SK-N-MC (cell line): ENCODE measurements around the gene PPCDC.

Experiments used
- DNase-seq: peaks from one replicate; pipeline ENCODE4 v3.0.0-alpha.2; 2011; ENCODE audit warnings: low read depth, low spot score
- H3K27ac ChIP-seq: fragments of 200-600 bp; sonication (generic); 2 replicates; pipeline ENCODE4 v1.5.1; 2016; ENCODE audit warnings: mixed run types
- H3K36me3 ChIP-seq: fragments of 200-600 bp; sonication (generic); 2 replicates; pipeline ENCODE4 v1.6.1; 2017; ENCODE audit warnings: antibody characterized with exemption, low read length, mixed read lengths; ENCODE audit not compliant: insufficient read depth
- H3K4me3 ChIP-seq: fragments of 200-600 bp; sonication (generic); 2 replicates; pipeline ENCODE4 v1.5.1; 2016
- H3K9ac ChIP-seq: fragments of 200-600 bp; sonication (generic); 2 replicates; pipeline ENCODE4 v1.8.0; 2017; ENCODE audit warnings: mixed run types, mixed read lengths; ENCODE audit not compliant: insufficient read length
- H3K9me3 ChIP-seq: fragments of 200-600 bp; sonication (generic); 2 replicates; pipeline ENCODE4 v1.6.1; 2017; ENCODE audit warnings: low read depth, mild to moderate bottlenecking, antibody characterized with exemption, low read length, moderate library complexity, mixed read lengths
- EZH2 ChIP-seq: fragments of 200-600 bp; sonication (generic); IDR thresholded peaks from one replicate; pipeline ENCODE4 v1.6.1; 2017; ENCODE audit warnings: antibody characterized with exemption
- FOXP2 ChIP-seq: optimal IDR thresholded peaks from 2 replicates; pipeline ENCODE3; 2011; ENCODE audit warnings: mild to moderate bottlenecking, moderate library complexity; ENCODE audit not compliant: insufficient read depth; ENCODE audit errors: extremely low read length, control extremely low read depth
- POLR2AphosphoS5 ChIP-seq: IDR thresholded peaks from 2 replicates; pipeline ENCODE4 v1.6.1; 2012; ENCODE audit warnings: mild to moderate bottlenecking, low read depth, low read length, borderline replicate concordance

The PPCDC gene

DNA sequence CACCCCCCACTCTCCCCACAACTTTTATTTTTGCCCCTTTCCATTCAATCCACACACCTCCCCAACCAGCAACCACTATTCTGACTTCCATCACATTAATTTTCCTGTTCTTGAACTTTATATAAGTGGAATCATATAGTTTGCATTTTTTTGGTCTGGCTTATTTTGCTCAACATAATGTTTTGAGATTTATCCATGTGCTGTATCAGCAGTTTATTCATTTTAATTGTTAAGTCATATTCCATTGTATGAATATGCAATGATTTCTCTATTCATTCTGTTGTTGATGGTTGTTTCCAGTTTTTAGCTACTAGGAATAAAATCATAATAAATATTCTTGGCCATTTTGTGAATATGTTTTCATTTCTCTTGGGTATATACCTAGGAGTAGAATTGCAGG, 33.9 kb upstream of the PPCDC start:
- Histone ChIP-seq H3K9ac (no peak overlapping the region), H3K9me3 (no peaks in the 10 kb centered on the region), H3K4me3 (no peak overlapping the region), H3K36me3 (no peaks in the 10 kb centered on the region), H3K27ac (no peak overlapping the region)
- no peak for TF ChIP-seq POLR2AphosphoS5
- no peak for TF ChIP-seq FOXP2
- no peak for TF ChIP-seq EZH2
- DNase-seq = no peak

DNA sequence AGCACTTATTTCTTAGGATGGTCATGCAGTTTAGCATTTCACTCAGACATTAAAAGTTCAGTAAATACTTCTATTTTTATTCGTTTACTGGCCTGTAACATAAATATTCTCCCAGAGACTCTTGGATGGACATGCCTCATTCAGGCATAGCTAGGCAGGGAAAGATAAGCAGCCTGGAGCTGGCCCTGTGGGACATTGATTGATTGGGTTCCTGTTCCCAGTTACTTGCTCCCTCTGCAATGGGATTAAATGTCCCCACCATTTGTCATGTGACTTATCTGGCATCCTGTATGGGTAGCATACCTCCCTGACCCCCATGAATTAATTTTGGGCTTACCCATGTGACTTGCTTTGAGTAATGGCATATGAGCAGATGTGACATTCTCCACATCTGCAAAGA, 30.8 kb upstream of the PPCDC start:
- H3K9ac ChIP-seq = no peak overlapping the region
- H3K27ac ChIP-seq = no peak overlapping the region
- no peak for DNase-seq
- TF ChIP-seq POLR2AphosphoS5 (no peak), FOXP2 (no peak)
- H3K9me3 ChIP-seq = no peaks in the 10 kb centered on the region
- H3K36me3 ChIP-seq = no peaks in the 10 kb centered on the region
- H3K4me3 ChIP-seq = no peak overlapping the region

DNA sequence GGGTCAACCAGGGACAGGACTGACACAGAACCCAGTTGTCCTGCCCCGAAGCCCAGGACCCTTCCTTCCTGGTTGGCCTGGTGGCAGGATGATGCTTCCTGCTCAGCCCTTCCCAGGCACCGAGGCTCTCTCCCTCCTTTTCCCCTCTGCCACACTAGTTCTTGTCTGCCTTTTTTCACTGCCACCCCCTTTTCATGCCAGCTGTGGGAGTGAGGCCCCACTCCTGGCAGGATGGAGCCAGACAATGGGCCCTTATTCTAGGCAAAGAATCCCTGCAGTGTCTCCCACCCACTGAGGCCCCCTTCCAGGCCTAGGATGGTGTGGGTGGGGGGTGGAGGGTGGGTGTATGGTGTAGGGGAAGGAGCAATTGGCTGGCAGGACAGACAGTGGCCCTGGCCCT, 29.2 kb upstream of the PPCDC start:
- no peak overlapping the region for H3K4me3 ChIP-seq
- no peaks in the 10 kb centered on the region for H3K9me3 ChIP-seq
- no peak overlapping the region for H3K9ac ChIP-seq
- H3K36me3 ChIP-seq = no peaks in the 10 kb centered on the region
- TF ChIP-seq POLR2AphosphoS5 (no peak), FOXP2 (no peak), EZH2 (no peak)
- DNase-seq = no peak
- H3K27ac ChIP-seq = no peak overlapping the region

DNA sequence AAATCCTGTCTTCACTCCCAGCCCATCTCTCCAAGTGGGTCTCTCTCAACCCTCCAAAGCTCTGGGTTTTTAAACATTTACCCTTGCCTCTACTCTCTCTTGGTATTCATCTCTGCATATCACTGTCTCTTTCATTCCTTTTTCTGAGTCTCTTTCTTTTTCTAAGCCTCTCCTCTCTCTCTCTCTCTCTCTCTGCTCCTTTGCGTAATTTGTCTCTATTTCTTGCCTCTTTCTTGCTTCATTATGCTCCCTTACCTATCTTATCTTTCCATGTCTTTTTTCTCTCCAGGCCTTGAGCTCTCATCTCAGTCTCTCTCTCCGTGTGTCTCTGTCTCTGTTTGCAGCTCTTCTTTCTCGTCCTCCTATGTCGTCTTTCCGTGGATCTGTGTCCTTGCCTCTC, 28.7 kb upstream of the PPCDC start:
- Histone ChIP-seq H3K36me3 (no peaks in the 10 kb centered on the region), H3K9ac (no peak overlapping the region), H3K9me3 (no peaks in the 10 kb centered on the region), H3K4me3 (no peak overlapping the region), H3K27ac (no peak overlapping the region)
- no peak for TF ChIP-seq POLR2AphosphoS5
- no peak for DNase-seq

GRCh38 chr15:74995182-74995778, 28.1 kb upstream of the PPCDC start, which contains the start of gene SCAMP5:
Gene SCAMP5, plus strand, starts transcription at chr15:74995563. Its CDS starts 16,277 bp downstream, at chr15:75011840.
- Histone ChIP-seq H3K27ac (no peak within 1 kb of the TSS), H3K9me3 (no peaks in the 10 kb centered on the region), H3K36me3 (no peaks in the 10 kb centered on the region), H3K9ac (no peak within 1 kb of the TSS), H3K4me3 (peak within 1 kb of the TSS; percentile 72)
- peak; percentile 76 for DNase-seq
- TF ChIP-seq POLR2AphosphoS5 = no peak
- TF ChIP-seq EZH2 = no peak
- TF ChIP-seq FOXP2 = no peak

DNA sequence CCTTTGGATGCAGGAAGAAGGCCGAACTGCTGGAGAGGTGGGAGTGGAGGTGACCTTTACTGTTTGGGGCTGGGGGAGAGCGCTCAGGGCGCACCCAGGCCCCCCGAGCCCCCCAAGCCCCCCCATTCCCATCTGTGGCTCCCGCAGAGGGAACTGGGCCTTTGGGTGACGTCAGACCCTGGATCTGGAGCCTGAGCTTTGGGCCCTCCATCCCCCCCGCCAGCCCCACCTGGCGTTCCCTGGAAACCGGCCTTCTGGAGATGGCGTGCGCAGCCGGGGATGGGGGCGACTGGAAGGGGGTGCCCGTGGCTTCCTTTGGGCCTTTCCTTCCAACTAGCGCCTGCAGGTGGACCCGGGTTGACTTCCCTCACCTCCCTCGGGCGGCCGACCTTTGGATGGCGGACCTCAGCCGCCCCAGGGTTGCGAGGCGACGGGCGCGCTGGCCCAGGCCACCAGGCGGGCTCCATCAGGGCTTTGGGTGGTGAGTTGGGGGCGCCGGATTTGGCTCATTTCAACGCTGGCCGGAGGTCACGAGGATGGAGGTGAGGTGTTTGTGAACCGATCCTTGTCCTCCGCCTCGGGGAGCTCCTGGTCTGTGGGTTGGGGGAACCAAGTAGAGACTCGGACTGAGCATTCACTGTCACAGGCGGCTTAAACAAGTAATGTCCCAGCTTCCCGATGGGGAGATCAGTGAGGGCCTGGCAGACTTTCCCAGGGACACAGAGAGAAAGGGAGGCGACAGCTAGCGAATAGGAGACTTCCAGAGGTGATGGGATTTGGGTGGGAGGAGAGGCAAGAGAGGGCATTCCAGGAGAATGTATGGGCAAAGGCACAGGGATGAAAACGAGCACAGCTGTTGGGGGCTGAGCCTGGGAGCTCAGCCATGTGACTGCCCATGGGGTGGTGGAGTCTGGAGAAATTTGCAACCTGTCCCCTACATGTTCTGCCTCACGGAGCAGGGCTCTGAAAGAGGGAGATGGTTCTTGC, 27.3 kb upstream of the PPCDC start:
- DNase-seq = no peak
- Histone ChIP-seq H3K36me3 (no peaks in the 10 kb centered on the region), H3K9me3 (no peaks in the 10 kb centered on the region), H3K4me3 (peak overlapping the region; percentile 72), H3K9ac (no peak overlapping the region), H3K27ac (no peak overlapping the region)
- TF ChIP-seq EZH2 (no peak), FOXP2 (no peak), POLR2AphosphoS5 (no peak)

- Histone ChIP-seq H3K4me3 (no peak overlapping the region), H3K9ac (no peak overlapping the region)
- no peak for TF ChIP-seq FOXP2
- TF ChIP-seq POLR2AphosphoS5 = no peak
- TF ChIP-seq EZH2 = no peak
Measured at GRCh38 chr15:74997141-74997540, 26.2 kb upstream of the PPCDC start.

GRCh38 chr15:74997543-74997942, 25.8 kb upstream of the PPCDC start:
- H3K36me3 ChIP-seq = no peaks in the 10 kb centered on the region
- DNase-seq = no peak
- no peak overlapping the region for H3K9ac ChIP-seq
- TF ChIP-seq FOXP2 (no peak), EZH2 (no peak), POLR2AphosphoS5 (no peak)
- H3K27ac ChIP-seq = no peak overlapping the region
- H3K9me3 ChIP-seq = no peaks in the 10 kb centered on the region
- H3K4me3 ChIP-seq = no peak overlapping the region

More at GRCh38 chr15:74997141-74997540, 26.2 kb upstream of the PPCDC start:
- Histone ChIP-seq H3K36me3 (no peaks in the 10 kb centered on the region), H3K9me3 (no peaks in the 10 kb centered on the region), H3K27ac (no peak overlapping the region)
- no peak for DNase-seq

- no peak overlapping the region for H3K27ac ChIP-seq
- H3K4me3 ChIP-seq = no peak overlapping the region
- TF ChIP-seq FOXP2 = no peak
- TF ChIP-seq EZH2 = no peak
- TF ChIP-seq POLR2AphosphoS5 = no peak
- no peak overlapping the region for H3K9ac ChIP-seq
- H3K9me3 ChIP-seq = no peaks in the 10 kb centered on the region
- DNase-seq = no peak
- no peaks in the 10 kb centered on the region for H3K36me3 ChIP-seq
Measured at GRCh38 chr15:75001310-75001709, 22.1 kb upstream of the PPCDC start.
